Measurements from ENCODE around the gene LTO1. TPM values are rescaled to one million over a fixed set of nuclear protein-coding genes. Genes with fewer than 3 reads are reported as not detected.
A peak's percentile ranks its signal among the peaks of the same experiment; 100 is the strongest.

The LTO1 gene
- total RNA-seq, 6 experiments from 2014 or later = 23.2 to 28.5 (median 25.6) TPM

DNA sequence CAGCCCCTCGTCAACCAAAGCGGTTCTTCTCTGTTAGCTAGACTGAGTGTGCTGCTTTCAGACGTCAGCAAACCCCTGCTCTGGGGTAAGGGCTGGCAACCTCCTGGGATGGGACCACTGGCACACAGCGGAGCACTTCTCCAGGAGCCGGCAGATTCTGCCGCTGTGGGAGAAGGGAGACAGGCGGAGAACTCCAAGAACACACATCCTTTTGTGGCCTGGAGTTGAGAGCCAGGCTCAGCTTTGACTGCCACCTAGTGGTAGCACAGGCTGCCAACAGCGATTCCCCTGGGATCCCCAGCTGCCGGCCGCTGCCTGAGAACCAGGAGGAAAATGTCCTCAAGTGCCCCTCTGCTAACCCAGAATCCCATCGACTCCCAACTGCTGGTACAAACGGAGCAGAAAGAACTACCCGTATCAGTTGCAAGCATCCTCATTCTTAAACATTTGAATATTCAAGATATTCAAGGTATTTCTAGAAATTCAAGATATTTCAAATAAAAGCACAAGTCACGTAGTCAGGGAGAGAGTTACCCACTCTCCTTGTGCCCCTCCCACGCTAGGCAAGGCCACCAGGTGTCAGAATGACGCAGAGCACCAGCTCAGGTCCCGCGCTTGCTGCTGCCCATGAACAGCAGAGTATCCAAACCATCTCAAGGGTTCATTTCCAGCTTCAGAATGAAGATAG, 4.9 kb downstream of the LTO1 start:
- Mint-ChIP-seq H3K27ac (peak overlapping the region; percentile 77), H3K4me3 (peak overlapping the region; percentile 26), H3K4me1 (ENCODE audit: low read depth) (peaks cover 43% of the 10 kb centered on the region), H3K9me3 (no peaks in the 10 kb centered on the region), H3K36me3 (ENCODE audit: low read depth) (peaks cover 33% of the 10 kb centered on the region), H3K27me3 (ENCODE audit: insufficient read depth) (peaks cover 2% of the 10 kb centered on the region; the same call in 1 of the 2 replicates)
- peak; percentile 72 for DNase-seq
- TF ChIP-seq, protein P1, sequence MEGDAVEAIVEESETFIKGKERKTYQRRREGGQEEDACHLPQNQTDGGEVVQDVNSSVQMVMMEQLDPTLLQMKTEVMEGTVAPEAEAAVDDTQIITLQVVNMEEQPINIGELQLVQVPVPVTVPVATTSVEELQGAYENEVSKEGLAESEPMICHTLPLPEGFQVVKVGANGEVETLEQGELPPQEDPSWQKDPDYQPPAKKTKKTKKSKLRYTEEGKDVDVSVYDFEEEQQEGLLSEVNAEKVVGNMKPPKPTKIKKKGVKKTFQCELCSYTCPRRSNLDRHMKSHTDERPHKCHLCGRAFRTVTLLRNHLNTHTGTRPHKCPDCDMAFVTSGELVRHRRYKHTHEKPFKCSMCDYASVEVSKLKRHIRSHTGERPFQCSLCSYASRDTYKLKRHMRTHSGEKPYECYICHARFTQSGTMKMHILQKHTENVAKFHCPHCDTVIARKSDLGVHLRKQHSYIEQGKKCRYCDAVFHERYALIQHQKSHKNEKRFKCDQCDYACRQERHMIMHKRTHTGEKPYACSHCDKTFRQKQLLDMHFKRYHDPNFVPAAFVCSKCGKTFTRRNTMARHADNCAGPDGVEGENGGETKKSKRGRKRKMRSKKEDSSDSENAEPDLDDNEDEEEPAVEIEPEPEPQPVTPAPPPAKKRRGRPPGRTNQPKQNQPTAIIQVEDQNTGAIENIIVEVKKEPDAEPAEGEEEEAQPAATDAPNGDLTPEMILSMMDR (IDR thresholded peaks at IDR 0.05) = peak; percentile 98

DNA sequence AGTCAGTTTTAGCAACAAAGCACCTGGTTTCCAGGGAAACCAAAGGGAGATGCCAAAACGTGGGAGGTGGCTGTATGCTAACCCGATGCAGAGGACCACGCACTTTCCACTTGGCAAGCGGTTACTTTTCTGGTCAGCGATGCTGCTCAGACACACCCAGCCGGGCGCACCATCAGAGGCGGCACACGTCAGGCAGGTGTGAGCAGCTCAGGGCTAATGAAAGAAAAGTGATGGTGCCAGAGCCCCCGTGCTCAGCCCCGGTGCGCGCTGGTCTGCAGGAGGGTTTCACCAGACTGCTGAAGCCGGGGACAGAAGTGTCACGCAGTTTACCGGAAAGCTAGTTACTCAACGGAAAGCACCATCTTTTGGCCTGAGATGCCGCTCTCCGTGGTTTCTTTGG, 5.7 kb downstream of the LTO1 start:
- peaks cover 39% of the 10 kb centered on the region for H3K36me3 Mint-ChIP-seq (ENCODE audit: low read depth)
- no peak overlapping the region for H3K27ac Mint-ChIP-seq
- DNase-seq = no peak
- peaks cover 40% of the 10 kb centered on the region for H3K4me1 Mint-ChIP-seq (ENCODE audit: low read depth)
- no peak overlapping the region for H3K4me3 Mint-ChIP-seq
- H3K27me3 Mint-ChIP-seq (ENCODE audit: insufficient read depth) = peaks cover 2% of the 10 kb centered on the region; the same call in 1 of the 2 replicates
- TF ChIP-seq, protein P1 (IDR thresholded peaks at IDR 0.05) = no peak
- no peaks in the 10 kb centered on the region for H3K9me3 Mint-ChIP-seq

DNA sequence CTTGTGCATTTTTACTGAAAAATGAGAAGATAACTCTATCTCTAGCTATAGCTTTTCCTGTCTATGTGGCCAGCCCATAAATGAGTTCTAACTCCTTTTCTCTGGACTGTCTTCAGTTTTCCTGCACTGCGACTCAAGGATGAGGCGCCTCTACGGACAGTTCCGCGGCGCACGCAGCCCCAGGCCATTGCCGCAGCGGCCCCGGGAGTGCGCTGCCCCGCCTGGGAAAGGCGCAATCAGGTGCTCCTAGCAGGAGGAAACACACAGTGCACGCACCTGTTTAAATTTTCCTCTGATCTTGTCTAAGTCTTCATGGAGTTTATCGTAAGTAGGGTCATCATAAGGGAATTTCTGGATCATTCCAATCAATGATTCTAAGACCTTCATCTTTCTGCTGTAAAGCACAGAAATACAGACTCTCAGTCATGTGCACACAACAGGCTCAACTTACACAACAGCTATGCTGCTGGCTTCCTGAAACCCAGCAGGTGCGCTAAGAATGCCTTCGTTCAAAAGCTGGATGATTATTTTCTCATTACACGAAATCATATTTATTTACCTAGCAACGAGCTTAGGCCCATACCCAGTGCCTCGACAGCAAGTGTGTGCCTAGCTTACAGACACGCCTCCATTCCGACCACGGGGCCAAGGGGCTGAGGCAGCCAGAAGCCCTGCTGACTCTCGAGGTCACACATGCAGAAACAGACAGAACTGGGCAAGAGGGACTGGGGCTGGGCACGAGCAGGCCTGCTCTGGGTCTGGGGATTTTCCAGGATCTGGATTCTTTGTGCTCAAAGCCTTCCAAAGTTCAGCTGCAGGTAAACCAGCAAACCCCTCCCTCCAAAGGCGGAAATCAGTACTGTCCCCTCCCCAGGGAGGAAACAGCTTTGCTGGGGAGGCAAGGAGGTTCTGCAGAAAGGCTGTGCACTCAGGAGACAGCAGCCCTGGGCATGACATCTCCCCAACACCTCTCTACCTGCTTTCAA, 7.2 kb downstream of the LTO1 start:
- no peak overlapping the region for H3K27ac Mint-ChIP-seq
- DNase-seq = no peak
- TF ChIP-seq, protein P1 (IDR thresholded peaks at IDR 0.05) = no peak
- H3K9me3 Mint-ChIP-seq = no peaks in the 10 kb centered on the region
- no peak overlapping the region for H3K4me3 Mint-ChIP-seq
- H3K4me1 Mint-ChIP-seq (ENCODE audit: low read depth) = peaks cover 27% of the 10 kb centered on the region
- peaks cover 7% of the 10 kb centered on the region for H3K27me3 Mint-ChIP-seq (ENCODE audit: insufficient read depth)
- H3K36me3 Mint-ChIP-seq (ENCODE audit: low read depth) = peaks cover 40% of the 10 kb centered on the region

DNA sequence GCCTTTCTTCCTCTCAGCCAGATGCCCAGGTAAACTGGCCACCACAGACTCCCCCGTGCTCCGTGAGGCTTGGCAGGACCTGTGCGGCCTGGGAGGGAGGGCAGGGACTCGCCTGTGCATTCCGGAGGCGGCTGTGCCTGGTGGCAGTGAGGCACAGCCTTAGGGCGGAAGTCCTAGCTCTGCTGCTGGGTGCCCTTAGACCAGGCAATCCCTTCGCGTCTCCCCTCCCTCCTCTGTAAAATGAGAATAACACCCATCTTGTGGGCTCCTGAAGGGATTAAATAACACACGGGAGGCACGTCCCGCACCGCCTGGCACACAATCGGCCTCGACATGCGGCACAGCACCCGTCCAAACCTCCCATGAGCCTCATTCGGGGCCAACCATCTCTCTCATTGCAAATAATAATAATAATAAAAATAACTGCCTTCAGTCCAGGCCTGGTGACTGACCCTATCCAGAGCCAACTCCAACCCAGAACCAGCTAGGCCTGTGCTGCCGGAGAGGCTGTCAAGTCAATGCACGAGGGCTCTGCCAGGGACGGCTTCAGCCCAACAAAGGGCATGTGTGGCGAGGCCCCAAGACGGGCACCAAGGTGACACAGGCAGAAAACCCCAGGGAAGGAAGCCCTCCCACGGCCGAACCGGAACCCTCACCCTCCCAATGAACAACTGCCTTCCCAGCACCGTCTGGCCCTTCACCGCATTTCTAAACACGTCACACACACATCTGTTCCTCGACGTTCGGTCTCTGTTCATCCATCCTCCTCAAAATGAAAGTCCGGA, 8.2 kb downstream of the LTO1 start:
- Mint-ChIP-seq H3K27me3 (ENCODE audit: insufficient read depth) (peaks cover 7% of the 10 kb centered on the region), H3K4me1 (ENCODE audit: low read depth) (peaks cover 22% of the 10 kb centered on the region), H3K4me3 (no peak overlapping the region), H3K36me3 (ENCODE audit: low read depth) (peaks cover 42% of the 10 kb centered on the region), H3K27ac (no peak overlapping the region), H3K9me3 (no peaks in the 10 kb centered on the region)
- no peak for DNase-seq
- TF ChIP-seq, protein P1 (IDR thresholded peaks at IDR 0.05) = no peak

DNA sequence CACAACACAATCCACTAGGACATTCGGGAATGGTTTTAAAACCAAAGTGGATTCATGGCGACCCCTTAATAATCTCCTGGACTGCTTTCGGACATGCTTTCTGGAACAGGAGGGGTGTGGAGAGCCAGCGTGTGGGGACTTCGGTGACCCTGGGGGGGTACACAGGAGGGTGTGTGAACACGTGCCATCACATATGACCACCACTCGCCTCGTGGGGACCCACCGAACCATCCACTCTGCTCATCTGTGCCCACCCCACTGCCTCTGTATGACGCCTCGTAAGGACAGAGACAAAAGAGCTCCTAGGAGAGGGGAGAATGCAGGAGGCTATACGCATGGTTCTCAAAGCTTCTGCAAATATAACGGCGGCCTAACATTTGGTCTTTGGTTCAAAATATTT, 8.9 kb downstream of the LTO1 start:
- H3K36me3 Mint-ChIP-seq (ENCODE audit: low read depth) = peaks cover 39% of the 10 kb centered on the region
- no peak overlapping the region for H3K27ac Mint-ChIP-seq
- TF ChIP-seq, protein P1 (IDR thresholded peaks at IDR 0.05) = no peak
- H3K4me3 Mint-ChIP-seq = no peak overlapping the region
- no peaks in the 10 kb centered on the region for H3K9me3 Mint-ChIP-seq
- DNase-seq = no peak
- peaks cover 9% of the 10 kb centered on the region for H3K27me3 Mint-ChIP-seq (ENCODE audit: insufficient read depth)
- H3K4me1 Mint-ChIP-seq (ENCODE audit: low read depth) = peaks cover 17% of the 10 kb centered on the region
